Endothelial cell of umbilical vein (primary cell): ENCODE measurements around the gene MCF2L. TPM values are rescaled to one million over a fixed set of nuclear protein-coding genes. Genes with fewer than 3 reads are reported as not detected.

Source experiments
- BruUV-seq: library from RNA; stranded (reverse); fragments of 400-500 nt; replicated peaks from 2 replicates; lab custom pipeline; 2021; lab: Mats Ljungman, UMichigan
- CTCF ChIA-PET: fragments of 300-600, 350-600 bp; sonication (Branson Sonifier 250); formaldehyde crosslinking; loops from one replicate; lab custom pipeline; 2021; ENCODE audit warnings: antibody characterized with exemption, inconsistent platforms; lab: Charles Lee
- POLR2A ChIA-PET: fragments of 300-600, 350-600 bp; sonication (Branson Sonifier 250); formaldehyde crosslinking; loops from one replicate; lab custom pipeline; 2021; ENCODE audit warnings: antibody characterized with exemption, inconsistent platforms; lab: Charles Lee
- DNase-seq: peaks from one replicate; pipeline ENCODE4 v3.0.0-alpha.2; 2011; ENCODE audit warnings: low read depth, low spot score
- FAIRE-seq: peaks from 2 replicates; lab custom pipeline; 2011; peaks lifted over from hg19 to GRCh38; lab: Jason Lieb, UNC
- H2AFZ ChIP-seq: 2 replicates; pipeline ENCODE4 v1.6.0; 2012; ENCODE audit warnings: low read depth, low read length, control low read depth, inconsistent platforms
- H3K27ac ChIP-seq: 2 replicates; pipeline ENCODE4 v1.5.1; 2011; ENCODE audit warnings: low read depth, mild to moderate bottlenecking, control low read depth, low read length, moderate library complexity; ENCODE audit not compliant: insufficient read depth
- H3K27me3 ChIP-seq, 2 experiments: 2 replicates each; pipeline versions ENCODE4 v1.6.0 to v1.6.1; 2011; ENCODE audit warnings: low read length in 2 of 2, mixed read lengths in 1 of 2; ENCODE audit not compliant: control insufficient read depth in 2 of 2, insufficient read depth in 2 of 2
- H3K36me3 ChIP-seq, 2 experiments: 2 replicates in 1 of 2; 3 replicates in 1 of 2; pipeline ENCODE4 v1.5.1; 2011; ENCODE audit warnings: low read length in 2 of 2, mild to moderate bottlenecking in 1 of 2, moderate library complexity in 1 of 2; ENCODE audit not compliant: control insufficient read depth in 2 of 2, insufficient read depth in 2 of 2; ENCODE audit errors: extremely low read depth in 1 of 2
- H3K4me1 ChIP-seq: 3 replicates; pipeline ENCODE4 v1.5.1; 2011; ENCODE audit warnings: mild to moderate bottlenecking, low read length; ENCODE audit not compliant: control insufficient read depth, insufficient read depth; ENCODE audit errors: extremely low read depth
- H3K4me2 ChIP-seq: 2 replicates; pipeline ENCODE4 v1.6.1; 2011; ENCODE audit warnings: low read length, control low read depth, mixed read lengths; ENCODE audit not compliant: insufficient read depth
- H3K4me3 ChIP-seq, 3 experiments: fragments of 200-600 bp in 1 of 3; sonication (generic), shearing (Covaris generic) in 1 of 3; replicated peaks in 1 of 3; 2 replicates each; pipeline ENCODE4 v1.5.1; 2011 to 2016; ENCODE audit warnings: control low read depth in 3 of 3, low read length in 3 of 3, mild to moderate bottlenecking in 2 of 3, inconsistent platforms in 1 of 3, low read depth in 1 of 3, moderate library complexity in 1 of 3; ENCODE audit not compliant: insufficient read depth in 1 of 3
- H3K79me2 ChIP-seq: 2 replicates; pipeline ENCODE4 v1.6.0; 2012; ENCODE audit warnings: low read length, inconsistent platforms; ENCODE audit not compliant: control insufficient read depth, insufficient read depth
- H3K9ac ChIP-seq: replicated peaks from 2 replicates; pipeline ENCODE3; 2011; ENCODE audit warnings: low read length, control low read depth; ENCODE audit not compliant: insufficient read depth; ENCODE audit errors: extremely low read depth
- H3K9me1 ChIP-seq: replicated peaks from 3 replicates; pipeline ENCODE4 v1.6.0; 2011; ENCODE audit warnings: mild to moderate bottlenecking, low read length; ENCODE audit not compliant: control insufficient read depth, insufficient read depth; ENCODE audit errors: extremely low read depth
- H3K9me3 ChIP-seq: replicated peaks from 2 replicates; pipeline ENCODE4 v1.5.1; 2012; ENCODE audit warnings: low read length, inconsistent platforms; ENCODE audit not compliant: control insufficient read depth, insufficient read depth
- H4K20me1 ChIP-seq: replicated peaks from 2 replicates; pipeline ENCODE3; 2011; ENCODE audit warnings: mild to moderate bottlenecking, low read length; ENCODE audit not compliant: control insufficient read depth, insufficient read depth; ENCODE audit errors: extremely low read depth
- EZH2 ChIP-seq: IDR thresholded peaks from 2 replicates; pipeline ENCODE4 v1.6.1; 2012; ENCODE audit warnings: borderline replicate concordance, low read depth, mild to moderate bottlenecking, moderate library complexity, low read length, inconsistent platforms; ENCODE audit not compliant: severe bottlenecking
- FOS ChIP-seq: IDR thresholded peaks from 2 replicates; pipeline ENCODE4 v1.6.1; 2011; ENCODE audit warnings: mild to moderate bottlenecking, low read length, moderate library complexity, borderline replicate concordance; ENCODE audit not compliant: insufficient read depth
- GATA2 ChIP-seq: IDR thresholded peaks from 2 replicates; pipeline ENCODE4 v1.7.0; 2011; ENCODE audit warnings: low read depth, mild to moderate bottlenecking, moderate library complexity, mixed read lengths, low read length; ENCODE audit not compliant: insufficient read length, insufficient read depth
- JUN ChIP-seq: IDR thresholded peaks from 2 replicates; pipeline ENCODE4 v1.6.1; 2011; ENCODE audit warnings: borderline replicate concordance, low read depth; ENCODE audit not compliant: insufficient read length, insufficient read depth
- POLR2A ChIP-seq: IDR thresholded peaks from 2 replicates; pipeline ENCODE4 v1.6.1; 2012; ENCODE audit warnings: low read depth, mild to moderate bottlenecking, control low read depth, low read length
- dilution Hi-C: fragments of 300-500 bp; cut with MboI; formaldehyde crosslinking; loops from one replicate; pipeline ENCODE4 v1.15.0; 2019; ENCODE audit warnings: low sequenced_read_pairs; ENCODE audit not compliant: extremely low pct_ligation_motif_present
- intact Hi-C: fragments of 100-400 bp; cut with micrococcal nuclease; formaldehyde crosslinking; loops from one replicate; pipeline ENCODE4 v1.10.0; 2022
- polyA plus RNA-seq, 4 experiments: library from polyadenylated mRNA; depleted of rRNA in 3 of 4; stranded (reverse) in 3 of 4; unstranded in 1 of 4; fragments of >200 nt; gene quantifications; 2 replicates each; pipeline versions ENCODE4 v1.2.1 to v1.2.3, GENCODE V29; 2011 to 2012; ENCODE audit warnings: missing spikeins in 1 of 4
- total RNA-seq: library from RNA; stranded (reverse); gene quantifications from 2 replicates; pipeline ENCODE4 v1.2.3, GENCODE V29; 2021
- TF ChIP-seq, protein P1 (sequence below), 2 donors: IDR thresholded peaks; 1 replicate in 1 of 2; 2 replicates in 1 of 2; pipeline ENCODE4 v1.5.1; 2011; ENCODE audit warnings: low read length in 2 of 2, mild to moderate bottlenecking in 2 of 2, moderate library complexity in 2 of 2, control low read depth in 1 of 2, inconsistent platforms in 1 of 2, low read depth in 1 of 2; ENCODE audit not compliant: insufficient read depth in 1 of 2; ENCODE audit errors: extremely low read depth in 1 of 2
- TF ChIP-seq, protein P2 (sequence below): IDR thresholded peaks from 2 replicates; pipeline ENCODE4 v1.6.1; 2011; ENCODE audit not compliant: insufficient read depth, insufficient read length

MCF2L gene
- total and polyA plus RNA-seq, 2 donors (not counting 3 experiments of a cell fraction or from before 2014, with no cell fraction given): 0.33 to 0.58 TPM

- H3K9me3 ChIP-seq: no peaks in the 10 kb centered on the region
- H3K9me1 ChIP-seq: no peaks in the 10 kb centered on the region
- DNase-seq (no peak), FAIRE-seq (no peak)
- TF ChIP-seq GATA2 (no peak), FOS (no peak), EZH2 (no peak), JUN (no peak), POLR2A (no peak)
- TF ChIP-seq, protein P1, sequence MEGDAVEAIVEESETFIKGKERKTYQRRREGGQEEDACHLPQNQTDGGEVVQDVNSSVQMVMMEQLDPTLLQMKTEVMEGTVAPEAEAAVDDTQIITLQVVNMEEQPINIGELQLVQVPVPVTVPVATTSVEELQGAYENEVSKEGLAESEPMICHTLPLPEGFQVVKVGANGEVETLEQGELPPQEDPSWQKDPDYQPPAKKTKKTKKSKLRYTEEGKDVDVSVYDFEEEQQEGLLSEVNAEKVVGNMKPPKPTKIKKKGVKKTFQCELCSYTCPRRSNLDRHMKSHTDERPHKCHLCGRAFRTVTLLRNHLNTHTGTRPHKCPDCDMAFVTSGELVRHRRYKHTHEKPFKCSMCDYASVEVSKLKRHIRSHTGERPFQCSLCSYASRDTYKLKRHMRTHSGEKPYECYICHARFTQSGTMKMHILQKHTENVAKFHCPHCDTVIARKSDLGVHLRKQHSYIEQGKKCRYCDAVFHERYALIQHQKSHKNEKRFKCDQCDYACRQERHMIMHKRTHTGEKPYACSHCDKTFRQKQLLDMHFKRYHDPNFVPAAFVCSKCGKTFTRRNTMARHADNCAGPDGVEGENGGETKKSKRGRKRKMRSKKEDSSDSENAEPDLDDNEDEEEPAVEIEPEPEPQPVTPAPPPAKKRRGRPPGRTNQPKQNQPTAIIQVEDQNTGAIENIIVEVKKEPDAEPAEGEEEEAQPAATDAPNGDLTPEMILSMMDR (IDR thresholded peaks at IDR 0.05; ENCODE audit: extremely low read depth in 1 of 2, insufficient read depth in 1 of 2, low read depth in 1 of 2, low read length in 2 of 2): no peak
- TF ChIP-seq, protein P2, sequence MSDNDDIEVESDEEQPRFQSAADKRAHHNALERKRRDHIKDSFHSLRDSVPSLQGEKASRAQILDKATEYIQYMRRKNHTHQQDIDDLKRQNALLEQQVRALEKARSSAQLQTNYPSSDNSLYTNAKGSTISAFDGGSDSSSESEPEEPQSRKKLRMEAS: no peak
- H3K79me2 ChIP-seq: no peaks in the 10 kb centered on the region
- no peak overlapping the region for H3K27ac ChIP-seq
- no peaks in the 10 kb centered on the region for H3K4me1 ChIP-seq
- H3K36me3 ChIP-seq: no peaks in the 10 kb centered on the region
- no TSS peak for BruUV-seq
- no peak overlapping the region for H2AFZ ChIP-seq
- dilution Hi-C loops: no loop called here
- H3K4me2 ChIP-seq: no peak overlapping the region
- no peak overlapping the region for H3K9ac ChIP-seq
- no peaks in the 10 kb centered on the region for H3K27me3 ChIP-seq
- ChIA-PET POLR2A (no interaction called here), CTCF (no interaction called here)
- H4K20me1 ChIP-seq: no peaks in the 10 kb centered on the region
- intact Hi-C loops: no loop called here
- no peak overlapping the region for H3K4me3 ChIP-seq
Measured at GRCh38 chr13:113066142-113066455, 97.1 kb downstream of the MCF2L start.
